Tibial nerve (tissue), 4 donors: ENCODE results near the gene BMP7.

ENCODE experiments used
- CTCF ChIP-seq, 5 experiments: fragments of 200-600 bp in 3 of 5; fragments of 450-650 bp in 2 of 5; sonication (generic) in 3 of 5; IDR thresholded peaks; one replicate each; pipeline ENCODE4 v1.5.1; 2016 to 2019; ENCODE audit warnings: antibody characterized with exemption in 5 of 5, mild to moderate bottlenecking in 3 of 5, moderate library complexity in 2 of 5
- EP300 ChIP-seq, 2 donors: sonication (generic); formaldehyde crosslinking; IDR thresholded peaks; one replicate each; pipeline ENCODE4 v1.6.1; 2017; ENCODE audit warnings: antibody characterized with exemption in 2 of 2, mild to moderate bottlenecking in 1 of 2
- POLR2A ChIP-seq, 2 donors: fragments of 450-650 bp; IDR thresholded peaks; one replicate each; pipeline ENCODE4 v1.6.1; 2017; ENCODE audit warnings: antibody characterized with exemption in 2 of 2, mild to moderate bottlenecking in 2 of 2, moderate library complexity in 2 of 2

GRCh38 chr20:57278457-57278856 is 12.0 kb upstream of the BMP7 start:
- TF ChIP-seq POLR2A (IDR thresholded peaks at IDR 0.05): no peak
- TF ChIP-seq EP300 (IDR thresholded peaks at IDR 0.05): no peak
- TF ChIP-seq CTCF (IDR thresholded peaks at IDR 0.05): no peak
